SW480 (cell line): Measurements from ENCODE around the gene CFAP99.
"Not testable (repeated sequence)": the region's sequence is repeated elsewhere in the genome, so short reads cannot be mapped to it uniquely, and the experiment has no call there.

Experiments
- DNase-seq: peaks from one replicate; pipeline ENCODE4 v3.0.0-alpha.2; 2016; ENCODE audit warnings: low spot score

Gene CFAP99

GRCh38 chr4:2428496-2429213, 9.9 kb downstream of the CFAP99 start:
- DNase-seq, result no peak

GRCh38 chr4:2429945-2430757, 11.4 kb downstream of the CFAP99 start:
- DNase-seq, result not testable (repeated sequence)

GRCh38 chr4:2432004-2432403, 13.2 kb downstream of the CFAP99 start:
- DNase-seq, result no peak

- DNase-seq, result no peak
These were observed 14.3 kb downstream of the CFAP99 start for GRCh38 chr4:2432991-2433530.

GRCh38 chr4:2433609-2434350, 15.0 kb downstream of the CFAP99 start:
- no peak for DNase-seq

- DNase-seq, result no peak
These were observed 15.7 kb downstream of the CFAP99 start for GRCh38 chr4:2434420-2434819.

- peak; percentile 39 for DNase-seq
These were observed 17.5 kb downstream of the CFAP99 start for GRCh38 chr4:2436301-2436700.

- no peak for DNase-seq
These were observed 18.2 kb downstream of the CFAP99 start for GRCh38 chr4:2436761-2437474.

GRCh38 chr4:2437475-2438215, 18.9 kb downstream of the CFAP99 start:
- DNase-seq, result no peak

- no peak for DNase-seq
These were observed 20.3 kb downstream of the CFAP99 start for GRCh38 chr4:2438822-2439718.

GRCh38 chr4:2441393-2442174, 22.8 kb downstream of the CFAP99 start:
- DNase-seq, result peak; percentile 75

GRCh38 chr4:2442175-2442993, 23.6 kb downstream of the CFAP99 start:
- no peak for DNase-seq

- DNase-seq, result no peak
These were observed 24.4 kb downstream of the CFAP99 start for GRCh38 chr4:2443061-2443730.

- no peak for DNase-seq
These were observed 25.4 kb downstream of the CFAP99 start for GRCh38 chr4:2443956-2444740.

GRCh38 chr4:2445130-2445529, 26.4 kb downstream of the CFAP99 start:
- no peak for DNase-seq

- DNase-seq, result no peak
These were observed 26.8 kb downstream of the CFAP99 start for GRCh38 chr4:2445571-2445970.
